Stimulated activated CD8-positive, alpha-beta memory T cell treated with anti-CD3 and anti-CD28 coated beads, Interleukin-12 subunit alpha, Interleukin-12 subunit beta, amount 100 ng/mL, for 1 hour (primary cell): ENCODE data around the gene ROBO1.
"Not testable (repeated sequence)": the region's sequence is repeated elsewhere in the genome, so short reads cannot be mapped to it uniquely, and the experiment has no call there.

Experiments used
- DNase-seq: peaks from one replicate; pipeline ENCODE4 v3.0.0-alpha.2; 2020; ENCODE audit warnings: low read depth

Gene ROBO1

GRCh38 chr3:78908236-78908635, 859.6 kb downstream of the ROBO1 start:
- no peak for DNase-seq

- DNase-seq = no peak
Observed at GRCh38 chr3:78907367-78907766, 860.4 kb downstream of the ROBO1 start.

- no peak for DNase-seq
Observed at GRCh38 chr3:78906930-78907329, 860.9 kb downstream of the ROBO1 start.

- DNase-seq = no peak
Observed at GRCh38 chr3:78906245-78906644, 861.6 kb downstream of the ROBO1 start.

- DNase-seq = no peak
Observed at GRCh38 chr3:78905700-78906099, 862.1 kb downstream of the ROBO1 start.

- DNase-seq = no peak
Observed at GRCh38 chr3:78901544-78901943, 866.3 kb downstream of the ROBO1 start.

GRCh38 chr3:78900880-78901279, 866.9 kb downstream of the ROBO1 start:
- no peak for DNase-seq

GRCh38 chr3:78900426-78900825, 867.4 kb downstream of the ROBO1 start:
- DNase-seq = no peak

- no peak for DNase-seq
Observed at GRCh38 chr3:78895528-78895927, 872.3 kb downstream of the ROBO1 start.

- no peak for DNase-seq
Observed at GRCh38 chr3:78894787-78895186, 873.0 kb downstream of the ROBO1 start.

GRCh38 chr3:78893161-78893560, 874.6 kb downstream of the ROBO1 start:
- no peak for DNase-seq

GRCh38 chr3:78889348-78889747, 878.5 kb downstream of the ROBO1 start:
- DNase-seq = no peak

GRCh38 chr3:78888635-78889034, 879.2 kb downstream of the ROBO1 start:
- no peak for DNase-seq

GRCh38 chr3:78887547-78888011, 880.2 kb downstream of the ROBO1 start:
- no peak for DNase-seq

- DNase-seq = no peak
Observed at GRCh38 chr3:78887029-78887428, 880.8 kb downstream of the ROBO1 start.

- not testable (repeated sequence) for DNase-seq
Observed at GRCh38 chr3:78884567-78884966, 883.2 kb downstream of the ROBO1 start.

- no peak for DNase-seq
Observed at GRCh38 chr3:78882251-78882650, 885.5 kb downstream of the ROBO1 start.

GRCh38 chr3:78881501-78881900, 886.3 kb downstream of the ROBO1 start:
- DNase-seq = no peak

- no peak for DNase-seq
Observed at GRCh38 chr3:78880603-78881461, 887.0 kb downstream of the ROBO1 start.

- no peak for DNase-seq
Observed at GRCh38 chr3:78879295-78879860, 888.4 kb downstream of the ROBO1 start.

GRCh38 chr3:78878789-78879188, 889.0 kb downstream of the ROBO1 start:
- DNase-seq = no peak

- DNase-seq = no peak
Observed at GRCh38 chr3:78878011-78878410, 889.8 kb downstream of the ROBO1 start.

GRCh38 chr3:78875851-78876250, 891.9 kb downstream of the ROBO1 start:
- no peak for DNase-seq

GRCh38 chr3:78875436-78875835, 892.4 kb downstream of the ROBO1 start:
- DNase-seq = no peak
